WTC11 (cell line): ENCODE results near the gene CDR2. TPM values are rescaled to one million over a fixed set of nuclear protein-coding genes. Genes with fewer than 3 reads are reported as not detected.

ENCODE experiments used
- ATAC-seq: fragments of 200-7000 bp; cut with Tn5 transposase; 2 replicates; pipeline ENCODE4 v1.10.0; 2021; ENCODE audit warnings: mild to moderate bottlenecking, moderate library complexity
- CTCF ChIA-PET: fragments of 300-600 bp; sonication (Branson Sonifier 250); formaldehyde crosslinking; loops from one replicate; lab custom pipeline; 2021; ENCODE audit warnings: antibody characterized with exemption; lab: Charles Lee
- POLR2A ChIA-PET: fragments of 350-600 bp; sonication (Branson Sonifier 250); formaldehyde crosslinking; loops from one replicate; lab custom pipeline; 2021; ENCODE audit warnings: antibody characterized with exemption; lab: Charles Lee
- DNase-seq: peaks from one replicate; pipeline ENCODE4 v3.0.0; 2021; ENCODE audit warnings: low spot score
- H3K27ac Mint-ChIP-seq: 2 replicates; pipeline ENCODE4 v1.8.0; 2021; ENCODE audit warnings: mixed read lengths
- H3K27me3 Mint-ChIP-seq: 2 replicates; pipeline ENCODE4 v1.8.0; 2021; ENCODE audit warnings: low read depth, mild to moderate bottlenecking, moderate library complexity, mixed read lengths
- H3K36me3 Mint-ChIP-seq: 2 replicates; pipeline ENCODE4 v1.8.0; 2021; ENCODE audit warnings: mixed read lengths
- H3K4me1 Mint-ChIP-seq: 2 replicates; pipeline ENCODE4 v1.8.0; 2022; ENCODE audit warnings: mixed read lengths
- H3K4me3 Mint-ChIP-seq: 2 replicates; pipeline ENCODE4 v1.8.0; 2021; ENCODE audit warnings: mild to moderate bottlenecking, moderate library complexity, mixed read lengths
- H3K9me3 Mint-ChIP-seq: 2 replicates; pipeline ENCODE4 v1.8.0; 2021; ENCODE audit warnings: mixed read lengths
- ATF1 ChIP-seq: sonication (generic); formaldehyde crosslinking; IDR thresholded peaks from 2 replicates; pipeline ENCODE4 v1.8.1; 2023; ENCODE audit warnings: mild to moderate bottlenecking, moderate library complexity, missing genetic modification reagents
- ESRRA ChIP-seq: sonication (generic); formaldehyde crosslinking; IDR thresholded peaks from 2 replicates; pipeline ENCODE4 v1.8.1; 2022; ENCODE audit warnings: mild to moderate bottlenecking, missing genetic modification reagents, borderline replicate concordance
- GABPB1 ChIP-seq: sonication (generic); formaldehyde crosslinking; IDR thresholded peaks from 2 replicates; pipeline ENCODE4 v1.8.1; 2023; ENCODE audit warnings: mild to moderate bottlenecking, missing genetic modification reagents
- GTF2I ChIP-seq: fragments of 250-450 bp; sonication (Bioruptor Pico); conservative IDR thresholded peaks from 2 replicates; pipeline ENCODE4 v1.4.0; 2021; ENCODE audit warnings: mild to moderate bottlenecking
- HMGA2 ChIP-seq: fragments of 250-450 bp; sonication (Bioruptor Pico); IDR thresholded peaks from 2 replicates; pipeline ENCODE4 v1.4.0; 2021; ENCODE audit warnings: mild to moderate bottlenecking, moderate library complexity
- IRF2 ChIP-seq: sonication (generic); formaldehyde crosslinking; IDR thresholded peaks from 2 replicates; pipeline ENCODE4 v1.8.0; 2022; ENCODE audit warnings: low read depth, missing genetic modification reagents, borderline replicate concordance
- KAT7 ChIP-seq: sonication (generic); formaldehyde crosslinking; IDR thresholded peaks from 2 replicates; pipeline ENCODE4 v1.8.1; 2023; ENCODE audit warnings: missing genetic modification reagents, mild to moderate bottlenecking, borderline replicate concordance
- MYBL2 ChIP-seq: sonication (generic); formaldehyde crosslinking; IDR thresholded peaks from 2 replicates; pipeline ENCODE4 v1.8.1; 2023; ENCODE audit warnings: mild to moderate bottlenecking, moderate library complexity, missing genetic modification reagents
- NR3C1 ChIP-seq: sonication (generic); formaldehyde crosslinking; conservative IDR thresholded peaks from 2 replicates; pipeline ENCODE4 v1.8.1; 2023; ENCODE audit warnings: low read depth, mild to moderate bottlenecking, missing genetic modification reagents
- OVOL2 ChIP-seq: fragments of 250-450 bp; sonication (Bioruptor Pico); IDR thresholded peaks from 2 replicates; pipeline ENCODE4 v1.9.0; 2021; ENCODE audit warnings: mild to moderate bottlenecking, borderline replicate concordance
- TEAD4 ChIP-seq: sonication (generic); formaldehyde crosslinking; IDR thresholded peaks from 2 replicates; pipeline ENCODE4 v1.8.0; 2022; ENCODE audit warnings: mild to moderate bottlenecking, missing genetic modification reagents
- ZNF317 ChIP-seq: sonication (generic); formaldehyde crosslinking; IDR thresholded peaks from 2 replicates; pipeline ENCODE4 v1.8.1; 2023; ENCODE audit warnings: low read depth, mild to moderate bottlenecking, moderate library complexity, missing genetic modification reagents, borderline replicate concordance
- ZNF396 ChIP-seq: fragments of 250-450 bp; sonication (Bioruptor Pico); IDR thresholded peaks from 2 replicates; pipeline ENCODE4 v1.8.0; 2021; ENCODE audit warnings: mild to moderate bottlenecking, moderate library complexity, borderline replicate concordance
- total RNA-seq: library from RNA; stranded (reverse); gene quantifications from 3 replicates; pipeline ENCODE4 v1.2.3, GENCODE V29; 2021
- TF ChIP-seq, protein P1 (sequence below): sonication (generic); formaldehyde crosslinking; IDR thresholded peaks from 2 replicates; pipeline ENCODE4 v1.8.1; 2023; ENCODE audit warnings: mild to moderate bottlenecking, missing genetic modification reagents
- TF ChIP-seq, protein P2 (sequence below): sonication (generic); formaldehyde crosslinking; IDR thresholded peaks from 2 replicates; pipeline ENCODE4 v1.8.0; 2023; ENCODE audit warnings: missing genetic modification reagents, mild to moderate bottlenecking, borderline replicate concordance
- TF ChIP-seq, protein P3 (sequence below): fragments of 250-450 bp; sonication (Bioruptor Pico); conservative IDR thresholded peaks from 2 replicates; pipeline ENCODE4 v1.9.0; 2021; ENCODE audit warnings: mild to moderate bottlenecking
- TF ChIP-seq, protein P4 (sequence below): sonication (generic); formaldehyde crosslinking; IDR thresholded peaks from 2 replicates; pipeline ENCODE4 v1.8.1; 2023; ENCODE audit warnings: mild to moderate bottlenecking, moderate library complexity, missing genetic modification reagents
- TF ChIP-seq, protein P5 (sequence below): sonication (generic); formaldehyde crosslinking; IDR thresholded peaks from 2 replicates; pipeline ENCODE4 v1.8.0; 2023; ENCODE audit warnings: missing genetic modification reagents
- TF ChIP-seq, protein P6 (sequence below): sonication (generic); formaldehyde crosslinking; conservative IDR thresholded peaks from 2 replicates; pipeline ENCODE4 v1.8.1; 2022; ENCODE audit warnings: mild to moderate bottlenecking, missing genetic modification reagents

Gene CDR2
- total RNA-seq, 1 experiment from 2014 or later, result 40.9 TPM

DNA sequence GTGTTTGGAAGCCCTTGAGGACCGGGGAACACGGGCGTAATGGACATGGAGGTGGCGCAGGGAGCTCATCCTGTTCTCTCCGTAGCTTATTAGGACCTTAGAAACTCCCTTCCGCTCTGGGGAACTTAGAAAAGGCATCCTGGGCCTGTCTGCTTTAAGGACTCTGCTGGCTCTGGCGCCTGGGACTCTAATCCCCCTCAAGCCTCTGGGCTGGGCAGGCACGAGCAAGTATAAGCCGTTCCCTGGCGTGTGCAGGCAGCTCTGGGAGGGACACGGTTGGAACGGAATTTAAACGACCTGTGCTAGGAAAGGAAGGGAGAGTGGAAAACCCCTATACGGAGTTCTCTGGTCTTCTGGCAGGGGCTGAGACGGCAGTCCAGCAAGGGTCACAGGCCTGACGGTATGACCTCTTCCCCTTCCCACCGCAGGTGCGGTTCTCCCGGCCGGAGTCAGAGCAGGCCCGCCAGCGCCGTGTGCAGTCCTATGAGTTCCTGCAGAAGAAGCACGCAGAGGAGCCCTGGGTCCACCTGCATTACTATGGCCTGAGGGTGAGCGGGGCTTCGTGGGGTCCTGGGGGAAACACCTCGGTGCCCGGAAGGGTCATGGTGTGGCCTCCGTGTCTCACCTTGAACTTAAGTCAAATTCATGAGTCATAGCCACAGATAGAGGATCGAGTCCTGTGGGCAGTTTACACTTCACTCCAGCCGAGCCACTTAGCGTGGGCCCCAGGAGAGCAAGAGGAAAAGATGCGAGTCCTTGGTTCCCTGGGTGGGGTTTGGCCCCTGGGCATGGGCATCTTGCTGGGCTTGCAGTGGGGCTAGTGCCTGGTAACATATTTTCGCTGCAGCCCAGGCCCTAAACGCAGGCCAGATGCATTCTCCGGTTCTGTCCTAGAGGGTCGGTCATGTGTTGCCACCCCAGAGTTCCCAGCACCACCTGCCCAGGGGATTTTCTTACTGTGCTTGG lies 59.5 kb downstream of the CDR2 start:
- peaks cover 55% of the 10 kb centered on the region for H3K36me3 Mint-ChIP-seq
- H3K27ac Mint-ChIP-seq, result no peak overlapping the region; the same call in 1 of the 2 replicates
- TF ChIP-seq MYBL2 (no peak), NR3C1 (CRISPR knock-in tag) (no peak), OVOL2 (CRISPR knock-in tag) (no peak), ESRRA (no peak), TEAD4 (no peak), ZNF396 (CRISPR knock-in tag) (no peak), ZNF317 (no peak), ATF1 (CRISPR knock-in tag) (no peak), IRF2 (CRISPR knock-in tag) (no peak), HMGA2 (no peak), GABPB1 (CRISPR knock-in tag) (no peak), GTF2I (no peak), KAT7 (CRISPR knock-in tag) (no peak)
- TF ChIP-seq, protein P1, sequence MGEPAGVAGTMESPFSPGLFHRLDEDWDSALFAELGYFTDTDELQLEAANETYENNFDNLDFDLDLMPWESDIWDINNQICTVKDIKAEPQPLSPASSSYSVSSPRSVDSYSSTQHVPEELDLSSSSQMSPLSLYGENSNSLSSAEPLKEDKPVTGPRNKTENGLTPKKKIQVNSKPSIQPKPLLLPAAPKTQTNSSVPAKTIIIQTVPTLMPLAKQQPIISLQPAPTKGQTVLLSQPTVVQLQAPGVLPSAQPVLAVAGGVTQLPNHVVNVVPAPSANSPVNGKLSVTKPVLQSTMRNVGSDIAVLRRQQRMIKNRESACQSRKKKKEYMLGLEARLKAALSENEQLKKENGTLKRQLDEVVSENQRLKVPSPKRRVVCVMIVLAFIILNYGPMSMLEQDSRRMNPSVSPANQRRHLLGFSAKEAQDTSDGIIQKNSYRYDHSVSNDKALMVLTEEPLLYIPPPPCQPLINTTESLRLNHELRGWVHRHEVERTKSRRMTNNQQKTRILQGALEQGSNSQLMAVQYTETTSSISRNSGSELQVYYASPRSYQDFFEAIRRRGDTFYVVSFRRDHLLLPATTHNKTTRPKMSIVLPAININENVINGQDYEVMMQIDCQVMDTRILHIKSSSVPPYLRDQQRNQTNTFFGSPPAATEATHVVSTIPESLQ (CRISPR knock-in tag), result no peak
- TF ChIP-seq, protein P2, sequence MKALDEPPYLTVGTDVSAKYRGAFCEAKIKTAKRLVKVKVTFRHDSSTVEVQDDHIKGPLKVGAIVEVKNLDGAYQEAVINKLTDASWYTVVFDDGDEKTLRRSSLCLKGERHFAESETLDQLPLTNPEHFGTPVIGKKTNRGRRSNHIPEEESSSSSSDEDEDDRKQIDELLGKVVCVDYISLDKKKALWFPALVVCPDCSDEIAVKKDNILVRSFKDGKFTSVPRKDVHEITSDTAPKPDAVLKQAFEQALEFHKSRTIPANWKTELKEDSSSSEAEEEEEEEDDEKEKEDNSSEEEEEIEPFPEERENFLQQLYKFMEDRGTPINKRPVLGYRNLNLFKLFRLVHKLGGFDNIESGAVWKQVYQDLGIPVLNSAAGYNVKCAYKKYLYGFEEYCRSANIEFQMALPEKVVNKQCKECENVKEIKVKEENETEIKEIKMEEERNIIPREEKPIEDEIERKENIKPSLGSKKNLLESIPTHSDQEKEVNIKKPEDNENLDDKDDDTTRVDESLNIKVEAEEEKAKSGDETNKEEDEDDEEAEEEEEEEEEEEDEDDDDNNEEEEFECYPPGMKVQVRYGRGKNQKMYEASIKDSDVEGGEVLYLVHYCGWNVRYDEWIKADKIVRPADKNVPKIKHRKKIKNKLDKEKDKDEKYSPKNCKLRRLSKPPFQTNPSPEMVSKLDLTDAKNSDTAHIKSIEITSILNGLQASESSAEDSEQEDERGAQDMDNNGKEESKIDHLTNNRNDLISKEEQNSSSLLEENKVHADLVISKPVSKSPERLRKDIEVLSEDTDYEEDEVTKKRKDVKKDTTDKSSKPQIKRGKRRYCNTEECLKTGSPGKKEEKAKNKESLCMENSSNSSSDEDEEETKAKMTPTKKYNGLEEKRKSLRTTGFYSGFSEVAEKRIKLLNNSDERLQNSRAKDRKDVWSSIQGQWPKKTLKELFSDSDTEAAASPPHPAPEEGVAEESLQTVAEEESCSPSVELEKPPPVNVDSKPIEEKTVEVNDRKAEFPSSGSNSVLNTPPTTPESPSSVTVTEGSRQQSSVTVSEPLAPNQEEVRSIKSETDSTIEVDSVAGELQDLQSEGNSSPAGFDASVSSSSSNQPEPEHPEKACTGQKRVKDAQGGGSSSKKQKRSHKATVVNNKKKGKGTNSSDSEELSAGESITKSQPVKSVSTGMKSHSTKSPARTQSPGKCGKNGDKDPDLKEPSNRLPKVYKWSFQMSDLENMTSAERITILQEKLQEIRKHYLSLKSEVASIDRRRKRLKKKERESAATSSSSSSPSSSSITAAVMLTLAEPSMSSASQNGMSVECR (CRISPR knock-in tag), result no peak
- TF ChIP-seq, protein P3, sequence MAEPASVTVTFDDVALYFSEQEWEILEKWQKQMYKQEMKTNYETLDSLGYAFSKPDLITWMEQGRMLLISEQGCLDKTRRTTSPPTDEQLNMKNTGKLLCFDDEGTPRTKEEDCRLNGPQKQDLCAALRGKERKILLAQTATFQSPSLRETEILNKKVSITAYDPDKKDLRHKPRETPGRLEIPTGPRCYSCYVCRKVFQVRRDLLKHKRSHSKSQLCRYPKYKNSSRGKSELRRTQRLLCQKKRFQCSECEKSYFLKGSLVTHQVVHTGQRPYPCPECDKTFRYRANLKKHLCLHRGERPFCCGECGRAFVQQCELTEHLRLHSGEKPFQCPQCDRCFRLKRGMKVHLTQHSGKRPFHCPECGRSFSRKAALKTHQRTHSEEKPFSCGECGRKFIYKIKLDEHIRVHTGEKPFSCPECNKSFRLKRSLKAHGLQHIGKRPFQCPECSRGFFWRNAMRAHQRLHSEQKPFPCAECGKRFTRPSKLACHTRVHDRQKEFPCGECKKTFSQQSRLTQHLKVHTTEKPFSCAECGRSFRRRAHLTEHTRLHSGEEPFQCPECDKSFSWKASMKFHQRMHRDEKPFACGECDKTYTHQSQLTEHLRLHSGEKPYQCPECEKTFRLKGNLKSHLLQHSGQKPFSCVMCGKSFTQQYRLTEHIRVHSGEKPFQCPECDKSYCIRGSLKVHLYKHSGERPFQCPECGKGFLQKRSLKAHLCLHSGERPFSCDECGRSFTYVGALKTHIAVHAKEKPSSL, result no peak
- TF ChIP-seq, protein P4, sequence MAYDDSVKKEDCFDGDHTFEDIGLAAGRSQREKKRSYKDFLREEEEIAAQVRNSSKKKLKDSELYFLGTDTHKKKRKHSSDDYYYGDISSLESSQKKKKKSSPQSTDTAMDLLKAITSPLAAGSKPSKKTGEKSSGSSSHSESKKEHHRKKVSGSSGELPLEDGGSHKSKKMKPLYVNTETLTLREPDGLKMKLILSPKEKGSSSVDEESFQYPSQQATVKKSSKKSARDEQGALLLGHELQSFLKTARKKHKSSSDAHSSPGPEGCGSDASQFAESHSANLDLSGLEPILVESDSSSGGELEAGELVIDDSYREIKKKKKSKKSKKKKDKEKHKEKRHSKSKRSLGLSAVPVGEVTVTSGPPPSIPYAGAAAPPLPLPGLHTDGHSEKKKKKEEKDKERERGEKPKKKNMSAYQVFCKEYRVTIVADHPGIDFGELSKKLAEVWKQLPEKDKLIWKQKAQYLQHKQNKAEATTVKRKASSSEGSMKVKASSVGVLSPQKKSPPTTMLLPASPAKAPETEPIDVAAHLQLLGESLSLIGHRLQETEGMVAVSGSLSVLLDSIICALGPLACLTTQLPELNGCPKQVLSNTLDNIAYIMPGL (CRISPR knock-in tag), result no peak
- TF ChIP-seq, protein P5, sequence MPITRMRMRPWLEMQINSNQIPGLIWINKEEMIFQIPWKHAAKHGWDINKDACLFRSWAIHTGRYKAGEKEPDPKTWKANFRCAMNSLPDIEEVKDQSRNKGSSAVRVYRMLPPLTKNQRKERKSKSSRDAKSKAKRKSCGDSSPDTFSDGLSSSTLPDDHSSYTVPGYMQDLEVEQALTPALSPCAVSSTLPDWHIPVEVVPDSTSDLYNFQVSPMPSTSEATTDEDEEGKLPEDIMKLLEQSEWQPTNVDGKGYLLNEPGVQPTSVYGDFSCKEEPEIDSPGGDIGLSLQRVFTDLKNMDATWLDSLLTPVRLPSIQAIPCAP, result no peak
- TF ChIP-seq, protein P6, sequence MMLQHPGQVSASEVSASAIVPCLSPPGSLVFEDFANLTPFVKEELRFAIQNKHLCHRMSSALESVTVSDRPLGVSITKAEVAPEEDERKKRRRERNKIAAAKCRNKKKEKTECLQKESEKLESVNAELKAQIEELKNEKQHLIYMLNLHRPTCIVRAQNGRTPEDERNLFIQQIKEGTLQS (CRISPR knock-in tag), result no peak
- no peaks in the 10 kb centered on the region for H3K4me1 Mint-ChIP-seq
- ChIA-PET POLR2A (no interaction called here), CTCF (no interaction called here)
- H3K4me3 Mint-ChIP-seq, result no peak overlapping the region
- ATAC-seq, result no peak
- DNase-seq, result no peak
- no peaks in the 10 kb centered on the region for H3K9me3 Mint-ChIP-seq
- H3K27me3 Mint-ChIP-seq, result no peaks in the 10 kb centered on the region
